Stimulated activated CD4-positive, alpha-beta T cell treated with anti-CD3 and anti-CD28 coated beads, Interleukin-1b, Interleukin-23, amount 100 ng/mL, for 24 hours (primary cell): ENCODE results near the gene OTUD7B.
A peak's percentile ranks its signal among the peaks of the same experiment; 100 is the strongest.
"Not testable (repeated sequence)": the region's sequence is repeated elsewhere in the genome, so short reads cannot be mapped to it uniquely, and the experiment has no call there.

ENCODE experiments used
- DNase-seq, 4 experiments: peaks; one replicate each; pipeline ENCODE4 v3.0.0-alpha.2; 2020; ENCODE audit warnings: low read depth in 4 of 4, low spot score in 1 of 4

The OTUD7B gene

DNA sequence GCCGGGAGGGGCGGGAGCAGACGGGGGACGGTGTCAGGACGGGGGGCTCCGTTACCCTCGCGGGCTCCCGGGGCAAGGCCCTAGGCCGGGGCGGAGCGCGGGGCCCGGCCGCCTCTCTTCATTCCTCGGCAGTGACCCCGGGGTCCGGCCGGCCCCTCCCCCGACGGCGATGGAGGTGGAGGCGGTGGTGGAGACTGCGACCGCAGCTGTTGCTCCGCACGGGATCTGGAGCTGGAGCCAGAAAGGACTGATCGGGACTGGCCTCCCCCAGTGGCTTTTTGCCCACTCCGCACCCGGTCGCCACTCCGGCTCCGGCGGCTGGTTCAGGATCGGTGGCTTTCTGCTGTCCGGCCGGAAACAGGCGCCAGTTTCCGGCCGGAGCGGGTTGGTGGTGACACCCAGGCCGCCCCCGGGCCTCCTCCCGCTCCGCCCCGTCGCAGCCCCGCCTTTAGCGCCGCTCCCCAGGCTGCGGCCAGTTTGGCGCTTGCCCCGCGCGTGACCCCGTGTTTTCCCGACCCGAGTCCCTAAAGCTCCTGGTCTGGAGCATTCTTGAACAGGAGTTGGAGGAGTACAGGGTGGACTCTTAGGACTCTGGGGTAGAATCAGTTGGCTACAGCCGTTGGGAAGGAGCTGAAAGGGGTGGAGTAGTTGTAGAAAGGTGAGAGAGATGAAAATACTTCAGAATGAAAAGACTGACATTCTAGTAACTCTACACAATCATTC is at the start of gene OTUD7B:
TSS of gene OTUD7B (minus strand) at position 334 of the 723 bp plus-strand sequence. CDS start 33,216 bp downstream, outside the sequence.
- DNase-seq, result peak; percentile 51 to 71 (median 66)

DNA sequence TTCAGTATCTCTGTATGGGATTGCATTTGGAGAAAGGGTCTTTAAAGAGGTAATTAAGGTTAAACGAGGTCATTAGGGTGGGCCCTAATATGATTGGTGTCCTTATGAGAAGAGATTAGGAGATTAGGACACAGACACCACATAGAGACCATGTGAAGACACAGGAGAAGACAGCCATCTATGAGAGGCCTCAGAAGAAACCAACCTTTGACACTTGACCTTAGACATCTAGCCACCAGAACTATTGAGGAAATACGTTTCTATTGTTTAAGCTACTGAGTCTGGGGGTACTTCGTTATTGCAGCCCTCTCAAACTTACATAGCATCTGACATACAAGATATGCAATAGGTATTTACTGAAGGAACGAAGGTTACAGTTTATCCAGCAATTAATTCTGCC is 49.7 kb upstream of the OTUD7B start:
- no peak for DNase-seq

DNA sequence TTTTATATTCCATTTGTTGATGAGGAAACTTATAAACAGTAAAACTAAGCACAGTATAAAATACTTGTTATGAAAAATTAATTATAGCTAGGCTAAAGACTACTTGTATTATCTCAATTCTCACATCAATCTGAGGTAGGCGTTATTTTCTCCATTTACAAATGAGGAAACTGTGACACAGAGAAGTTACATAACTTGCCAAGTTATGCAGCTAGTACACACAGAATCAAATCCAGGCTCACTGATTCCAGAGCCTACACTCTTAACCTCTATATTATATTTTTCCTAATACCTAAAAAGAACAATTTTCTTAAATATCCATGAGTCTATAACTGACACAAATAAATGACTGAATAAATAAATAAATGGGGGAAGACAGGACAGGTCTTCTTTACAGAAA is 45.9 kb upstream of the OTUD7B start:
- no peak for DNase-seq

- DNase-seq, result not testable (repeated sequence)
These were observed 45.0 kb upstream of the OTUD7B start for GRCh38 chr1:150055507-150055906.

DNA sequence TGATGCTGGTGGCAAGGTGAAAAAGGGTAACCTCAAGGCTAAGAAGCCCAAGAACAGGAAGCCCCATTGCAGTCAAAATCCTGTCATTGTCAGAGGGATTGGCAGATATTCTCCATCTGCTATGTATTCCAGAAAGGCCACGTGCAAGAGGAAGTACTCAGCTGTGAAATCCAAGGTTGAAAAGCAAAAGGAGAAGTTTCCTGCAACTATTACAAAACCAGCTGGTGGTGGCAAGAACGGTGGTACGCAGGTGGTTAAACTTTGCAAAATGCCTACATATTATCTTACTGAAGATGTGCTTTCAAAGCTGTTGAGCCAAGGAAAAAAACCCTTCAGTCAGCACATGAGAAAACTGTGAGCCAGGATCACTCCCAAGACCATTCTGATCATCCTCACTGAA is 43.4 kb upstream of the OTUD7B start:
- no peak for DNase-seq

DNA sequence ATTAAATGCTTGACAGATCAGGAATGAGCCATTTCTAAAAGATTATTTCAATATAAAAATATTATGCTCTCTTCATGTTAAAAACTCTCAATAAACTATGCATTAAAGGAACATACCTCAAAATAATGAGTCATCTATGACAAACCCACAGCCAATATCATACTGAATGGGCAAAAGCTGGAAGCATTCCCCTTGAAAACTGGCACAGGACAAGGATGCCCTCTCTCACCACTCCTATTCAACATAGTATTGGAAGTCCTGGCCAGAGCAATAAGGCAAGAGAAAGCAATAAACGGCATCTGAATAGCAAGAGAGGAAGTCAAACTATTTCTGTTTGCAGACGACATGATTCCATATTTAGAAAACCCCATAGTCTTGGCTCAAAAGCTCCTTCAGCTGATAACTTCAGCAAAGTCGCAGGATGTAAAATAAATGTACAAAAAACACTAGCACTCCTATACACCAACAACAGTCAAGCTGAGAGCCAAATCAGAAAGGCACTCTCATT is 41.4 kb upstream of the OTUD7B start:
- DNase-seq, result not testable (repeated sequence)

DNA sequence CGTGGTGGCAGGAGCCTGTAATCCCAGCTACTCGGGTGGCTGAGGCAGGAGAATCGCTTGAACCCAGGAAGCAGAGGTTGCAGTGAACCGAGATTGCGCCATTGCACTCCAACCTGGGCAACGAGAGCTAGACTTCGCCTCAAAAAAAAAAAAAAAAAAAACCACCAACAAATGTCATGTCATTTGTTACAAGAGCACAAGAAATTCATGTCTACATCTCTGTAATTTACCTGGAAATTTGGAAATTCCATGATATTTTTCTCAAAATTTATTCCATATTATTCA is 40.5 kb upstream of the OTUD7B start:
- no peak for DNase-seq

DNA sequence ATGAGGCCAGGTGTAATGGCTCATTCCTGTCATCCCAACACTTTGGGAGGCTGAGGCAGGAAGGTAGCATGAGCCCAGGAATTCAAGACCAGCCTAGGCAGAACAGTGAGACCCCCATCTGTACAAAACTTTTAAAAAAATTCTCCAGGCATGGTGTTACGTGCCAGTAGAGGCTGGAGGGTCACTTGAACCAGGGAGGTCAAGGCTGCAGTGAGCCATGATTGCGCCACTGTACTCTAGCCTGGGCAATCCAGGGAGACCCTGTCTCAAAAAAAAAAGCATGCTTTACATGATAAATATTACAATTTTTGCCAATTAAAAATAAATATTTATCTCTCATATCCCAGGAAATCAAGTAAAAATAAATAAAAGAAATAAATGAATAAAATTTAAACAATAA is 39.4 kb upstream of the OTUD7B start:
- no peak for DNase-seq

GRCh38 chr1:150034336-150034735 is 23.8 kb upstream of the OTUD7B start:
- no peak for DNase-seq

GRCh38 chr1:150028322-150028721 is 17.8 kb upstream of the OTUD7B start:
- DNase-seq, result no peak

DNA sequence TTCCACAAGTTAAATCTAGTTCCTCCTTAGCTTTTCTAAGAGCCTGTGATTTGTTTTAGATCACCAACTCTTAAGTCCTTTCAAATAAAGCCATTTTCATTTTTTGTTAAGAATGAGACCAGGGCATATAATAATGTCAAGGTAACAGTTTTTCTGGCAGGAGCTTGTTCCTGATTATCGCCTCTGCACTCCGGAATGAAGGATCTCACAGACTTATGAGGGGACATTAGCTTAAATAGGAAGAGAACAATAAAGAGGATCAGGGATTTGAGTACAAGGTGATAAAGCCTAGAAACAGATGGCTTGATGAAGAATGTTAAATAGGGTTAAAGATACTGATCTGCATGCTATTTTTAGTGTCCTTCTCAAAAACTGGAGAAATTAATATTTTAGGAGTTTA is 13.6 kb upstream of the OTUD7B start:
- no peak for DNase-seq

GRCh38 chr1:150022357-150022756 is 11.8 kb upstream of the OTUD7B start:
- no peak for DNase-seq

DNA sequence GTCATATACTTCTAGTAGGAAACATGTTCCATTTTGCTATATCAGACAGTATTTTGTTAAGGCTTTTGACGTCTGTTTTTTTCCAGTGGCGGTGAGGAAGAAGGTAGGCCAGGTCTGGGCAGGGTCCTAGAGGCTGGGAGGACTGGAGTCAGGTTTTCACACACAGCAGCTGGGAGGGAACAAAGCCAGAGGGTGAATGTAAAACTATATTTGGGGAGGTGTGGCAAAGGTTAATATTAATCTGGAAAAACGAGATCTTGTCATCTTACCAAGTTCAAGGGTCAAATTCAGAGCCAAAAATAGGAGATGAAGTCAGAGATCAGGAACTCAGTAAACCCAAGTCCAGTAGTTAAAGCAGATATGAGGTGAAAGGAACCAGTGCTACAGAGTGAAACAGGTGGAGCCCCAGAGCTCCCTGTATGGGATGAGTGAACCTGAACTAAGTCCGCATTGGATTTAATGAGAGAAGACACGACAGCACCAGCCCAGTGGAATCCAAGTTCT is 10.7 kb upstream of the OTUD7B start:
- DNase-seq, result no peak

DNA sequence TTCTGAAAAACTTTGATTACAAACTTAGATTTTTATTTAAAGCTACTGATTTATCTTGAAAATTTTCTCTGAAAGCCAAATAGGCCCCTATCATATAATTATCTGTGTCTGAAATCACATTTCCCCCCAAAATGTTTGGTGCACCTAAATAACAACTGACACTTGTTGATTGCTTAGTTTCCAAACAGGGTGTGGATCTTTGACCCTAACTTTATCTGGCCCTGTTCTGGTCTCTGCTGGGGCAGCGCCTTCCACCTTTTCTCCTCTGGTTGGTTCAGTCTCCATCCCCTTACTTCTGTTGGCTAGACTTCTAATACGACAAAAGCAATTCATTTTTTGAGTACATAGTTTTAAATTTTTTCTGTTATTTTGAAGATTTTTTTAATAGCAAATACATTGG is 10.2 kb upstream of the OTUD7B start:
- no peak for DNase-seq

DNA sequence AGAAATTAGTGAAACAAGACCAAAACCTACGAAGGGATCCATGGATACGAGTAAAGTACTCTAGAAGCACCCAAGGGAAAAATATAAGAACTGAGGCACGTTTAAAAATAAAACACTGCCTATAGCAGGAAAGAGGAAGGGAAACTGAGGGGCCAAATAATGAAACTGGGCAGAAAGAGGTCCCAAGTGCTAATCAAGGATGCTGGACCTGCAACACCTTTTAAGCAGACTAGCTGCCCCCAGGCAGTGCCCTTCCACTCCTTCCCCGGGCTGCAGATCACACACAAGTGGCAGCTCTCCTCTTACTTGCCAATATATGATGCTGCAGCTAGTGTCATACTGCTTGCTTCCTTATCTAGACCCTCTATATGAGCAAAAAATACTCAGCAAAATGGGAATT is 7.6 kb upstream of the OTUD7B start:
- DNase-seq, result no peak

DNA sequence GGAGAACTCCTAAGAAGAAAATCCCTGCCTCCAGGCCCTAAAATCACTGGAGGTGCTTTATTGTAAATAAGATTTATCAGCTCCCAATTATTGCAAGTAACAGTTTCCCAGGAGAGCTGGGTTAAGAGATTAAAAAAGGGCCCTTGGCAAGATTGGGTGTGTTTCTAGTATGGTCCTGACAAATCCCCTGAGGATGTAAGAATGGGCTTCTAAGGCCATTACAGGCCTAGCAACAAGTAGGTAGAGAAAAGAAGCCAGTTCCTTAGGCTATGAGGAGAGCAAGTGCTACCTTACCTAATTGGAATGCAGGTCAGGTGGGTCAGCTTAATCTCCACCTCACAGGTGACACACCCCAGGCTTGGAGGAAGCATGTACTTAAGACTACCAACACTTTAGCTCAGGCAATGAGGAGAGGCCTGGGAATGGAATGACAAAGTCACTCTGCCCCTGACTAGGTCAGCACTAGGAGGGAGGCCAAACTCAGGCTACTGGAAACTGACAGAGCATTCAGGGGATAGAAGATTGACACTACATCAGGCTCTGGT is 6.8 kb upstream of the OTUD7B start:
- DNase-seq, result no peak

- DNase-seq, result no peak
These were observed 5.2 kb upstream of the OTUD7B start for GRCh38 chr1:150015651-150016131.

DNA sequence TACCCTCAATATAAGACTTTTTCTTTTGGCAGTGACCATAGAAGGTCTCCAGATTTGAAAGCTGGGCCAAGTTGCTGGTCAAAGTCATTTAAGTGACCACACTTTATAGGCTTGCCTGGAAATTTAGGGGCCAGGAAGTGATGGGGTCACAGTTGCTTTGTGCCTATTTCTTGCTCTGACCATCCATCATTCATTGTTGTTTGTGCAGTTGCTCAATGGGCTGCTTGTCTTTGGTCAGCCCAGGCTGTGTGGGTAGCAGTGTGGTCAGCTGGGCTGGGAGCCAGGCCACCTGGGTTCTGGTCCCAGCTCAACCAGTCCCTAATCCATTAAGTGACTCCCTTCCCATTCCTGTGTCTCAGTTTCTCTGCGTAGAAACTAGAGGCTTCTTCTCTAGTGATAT is 2.1 kb upstream of the OTUD7B start:
- no peak for DNase-seq

DNA sequence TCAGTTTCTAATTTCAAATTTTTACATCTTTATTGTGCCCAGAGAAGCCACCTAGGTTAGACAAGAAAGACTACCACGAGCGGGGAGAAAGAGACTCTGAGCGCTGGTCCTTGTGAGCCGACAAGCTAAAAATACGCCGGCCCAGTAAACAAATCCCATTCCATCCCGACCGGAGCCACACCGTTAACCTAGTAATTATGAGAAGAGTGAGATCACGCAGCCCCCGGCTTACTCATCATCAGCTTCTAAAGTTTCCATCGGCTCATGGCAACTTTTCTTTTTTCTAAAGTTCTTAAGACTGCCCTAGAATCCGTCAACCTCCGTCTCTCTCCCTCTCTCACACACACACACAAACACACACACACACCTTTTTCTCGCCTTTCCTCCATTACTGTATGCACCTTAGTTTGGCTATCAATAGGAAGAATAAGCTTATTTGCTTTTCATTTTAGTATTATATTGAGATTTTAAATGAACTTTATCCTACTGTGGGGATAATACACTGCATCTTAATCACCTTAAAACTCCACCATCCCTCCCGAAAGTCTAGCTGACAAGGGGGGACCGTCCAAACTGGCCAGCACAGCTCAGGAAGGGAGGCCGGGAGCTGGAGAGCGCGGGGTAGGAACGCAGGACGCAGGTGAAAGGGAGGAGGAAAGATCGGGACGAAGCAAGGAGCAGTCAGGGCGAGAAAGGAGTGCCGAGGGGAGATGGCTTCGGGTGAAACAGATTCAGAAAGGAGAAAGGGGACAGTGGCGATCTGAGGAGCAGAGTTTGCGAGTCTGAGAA is 728 bp downstream of the OTUD7B start:
- peak in 3 of 4 experiments; percentile 25 to 56 (median 55) for DNase-seq

- no peak for DNase-seq
These were observed 1.8 kb downstream of the OTUD7B start for GRCh38 chr1:150008699-150009098.

GRCh38 chr1:150006881-150007421 is 3.6 kb downstream of the OTUD7B start:
- DNase-seq, result no peak

- no peak for DNase-seq
These were observed 4.9 kb downstream of the OTUD7B start for GRCh38 chr1:150005606-150006005.
